HL-60 (cell line): Measurements from ENCODE around the gene MRGPRG.

Experiments
- DNase-seq, 2 experiments: peaks; one replicate each; pipeline ENCODE4 v3.0.0-alpha.2; 2010 to 2020; ENCODE audit warnings: low read depth in 1 of 2, low spot score in 1 of 2
- H3K27ac ChIP-seq: fragments of 250-450 bp; sonication (Bioruptor Pico); replicated peaks from 2 replicates; pipeline ENCODE4 v1.5.1; 2020; ENCODE audit warnings: mild to moderate bottlenecking, moderate library complexity
- H3K27me3 ChIP-seq: fragments of 250-450 bp; sonication (Bioruptor Pico); 2 replicates; pipeline ENCODE4 v1.5.1; 2021; ENCODE audit warnings: mild to moderate bottlenecking, moderate library complexity; ENCODE audit not compliant: insufficient read depth, poor library complexity, severe bottlenecking
- H3K4me3 ChIP-seq: replicated peaks from 2 replicates; pipeline ENCODE4 v1.5.1; 2011; ENCODE audit warnings: mild to moderate bottlenecking, control low read depth, low read length; ENCODE audit not compliant: insufficient read depth
- CTCF ChIP-seq: IDR thresholded peaks from one replicate; pipeline ENCODE4 v1.5.1; 2011; ENCODE audit warnings: low read length, control low read depth, inconsistent platforms; ENCODE audit not compliant: insufficient read depth
- GABPA ChIP-seq: IDR thresholded peaks from 2 replicates; pipeline ENCODE4 v1.6.1; 2012; ENCODE audit warnings: low read depth
- POLR2AphosphoS5 ChIP-seq: IDR thresholded peaks from 2 replicates; pipeline ENCODE4 v1.6.1; 2012; ENCODE audit warnings: low read depth
- SPI1 ChIP-seq: IDR thresholded peaks from 2 replicates; pipeline ENCODE4 v1.6.1; 2012; ENCODE audit warnings: low read depth, mild to moderate bottlenecking, borderline replicate concordance
- TF ChIP-seq, protein P1 (sequence below): IDR thresholded peaks from 2 replicates; pipeline ENCODE4 v1.6.1; 2012; ENCODE audit warnings: low read depth; ENCODE audit not compliant: insufficient replicate concordance

The MRGPRG gene

GRCh38 chr11:3222941-3223915, 4.6 kb upstream of the MRGPRG start:
- peaks cover 5% of the 10 kb centered on the region for H3K27me3 ChIP-seq
- DNase-seq = peak; percentile 24 to 80
- H3K4me3 ChIP-seq = no peak overlapping the region
- TF ChIP-seq SPI1 (no peak), POLR2AphosphoS5 (peak; percentile 83)
- TF ChIP-seq, protein P1, sequence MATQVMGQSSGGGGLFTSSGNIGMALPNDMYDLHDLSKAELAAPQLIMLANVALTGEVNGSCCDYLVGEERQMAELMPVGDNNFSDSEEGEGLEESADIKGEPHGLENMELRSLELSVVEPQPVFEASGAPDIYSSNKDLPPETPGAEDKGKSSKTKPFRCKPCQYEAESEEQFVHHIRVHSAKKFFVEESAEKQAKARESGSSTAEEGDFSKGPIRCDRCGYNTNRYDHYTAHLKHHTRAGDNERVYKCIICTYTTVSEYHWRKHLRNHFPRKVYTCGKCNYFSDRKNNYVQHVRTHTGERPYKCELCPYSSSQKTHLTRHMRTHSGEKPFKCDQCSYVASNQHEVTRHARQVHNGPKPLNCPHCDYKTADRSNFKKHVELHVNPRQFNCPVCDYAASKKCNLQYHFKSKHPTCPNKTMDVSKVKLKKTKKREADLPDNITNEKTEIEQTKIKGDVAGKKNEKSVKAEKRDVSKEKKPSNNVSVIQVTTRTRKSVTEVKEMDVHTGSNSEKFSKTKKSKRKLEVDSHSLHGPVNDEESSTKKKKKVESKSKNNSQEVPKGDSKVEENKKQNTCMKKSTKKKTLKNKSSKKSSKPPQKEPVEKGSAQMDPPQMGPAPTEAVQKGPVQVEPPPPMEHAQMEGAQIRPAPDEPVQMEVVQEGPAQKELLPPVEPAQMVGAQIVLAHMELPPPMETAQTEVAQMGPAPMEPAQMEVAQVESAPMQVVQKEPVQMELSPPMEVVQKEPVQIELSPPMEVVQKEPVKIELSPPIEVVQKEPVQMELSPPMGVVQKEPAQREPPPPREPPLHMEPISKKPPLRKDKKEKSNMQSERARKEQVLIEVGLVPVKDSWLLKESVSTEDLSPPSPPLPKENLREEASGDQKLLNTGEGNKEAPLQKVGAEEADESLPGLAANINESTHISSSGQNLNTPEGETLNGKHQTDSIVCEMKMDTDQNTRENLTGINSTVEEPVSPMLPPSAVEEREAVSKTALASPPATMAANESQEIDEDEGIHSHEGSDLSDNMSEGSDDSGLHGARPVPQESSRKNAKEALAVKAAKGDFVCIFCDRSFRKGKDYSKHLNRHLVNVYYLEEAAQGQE = peak; percentile 26
- H3K27ac ChIP-seq = peak overlapping the region; percentile 30; the same call in 1 of the 2 replicates

GRCh38 chr11:3222003-3222855, 3.6 kb upstream of the MRGPRG start:
- TF ChIP-seq SPI1 (no peak), CTCF (no peak), POLR2AphosphoS5 (no peak), GABPA (no peak)
- TF ChIP-seq, protein P1 = no peak
- no peak for DNase-seq
- Histone ChIP-seq H3K27ac (no peak overlapping the region; the same call in 1 of the 2 replicates), H3K4me3 (no peak overlapping the region), H3K27me3 (peaks cover 7% of the 10 kb centered on the region)

GRCh38 chr11:3221408-3222002, 2.9 kb upstream of the MRGPRG start:
- Histone ChIP-seq H3K27me3 (peaks cover 7% of the 10 kb centered on the region), H3K4me3 (no peak overlapping the region), H3K27ac (no peak overlapping the region)
- DNase-seq = no peak
- TF ChIP-seq, protein P1 = no peak
- TF ChIP-seq SPI1 (no peak), CTCF (no peak), POLR2AphosphoS5 (no peak), GABPA (no peak)
